H9 (cell line): Measurements from ENCODE around the gene SLC4A5. TPM values are rescaled to one million over a fixed set of nuclear protein-coding genes. Genes with fewer than 3 reads are reported as not detected.

Experiments
- DNase-seq: peaks from one replicate; pipeline ENCODE4 v3.0.0-alpha.2; 2017
- H2AFZ ChIP-seq: one replicate; pipeline ENCODE4 v1.6.1; 2013; ENCODE audit warnings: mild to moderate bottlenecking, low read length, control low read depth, moderate library complexity
- H2AK5ac ChIP-seq: 2 replicates; pipeline ENCODE4 v1.6.1; 2013; ENCODE audit warnings: low read length, control low read depth, mixed read lengths; ENCODE audit not compliant: insufficient read length
- H2BK120ac ChIP-seq: one replicate; pipeline ENCODE4 v1.6.1; 2013; ENCODE audit warnings: low read depth, mild to moderate bottlenecking, low read length, control low read depth, inconsistent platforms; ENCODE audit not compliant: poor library complexity, severe bottlenecking
- H2BK12ac ChIP-seq: 2 replicates; pipeline ENCODE4 v1.6.1; 2013; ENCODE audit warnings: low read length, control low read depth, mixed read lengths, low read depth; ENCODE audit not compliant: insufficient read length
- H2BK15ac ChIP-seq: 2 replicates; pipeline ENCODE4 v1.6.1; 2013; ENCODE audit warnings: low read depth, low read length, control low read depth
- H2BK20ac ChIP-seq: one replicate; pipeline ENCODE4 v1.6.1; 2013; ENCODE audit warnings: low read depth, mild to moderate bottlenecking, low read length, control low read depth, inconsistent platforms; ENCODE audit not compliant: poor library complexity, severe bottlenecking
- H2BK5ac ChIP-seq: 2 replicates; pipeline ENCODE4 v1.6.1; 2013; ENCODE audit warnings: low read length, control low read depth, mixed read lengths; ENCODE audit not compliant: insufficient read length
- H3K14ac ChIP-seq: 2 replicates; pipeline ENCODE4 v1.6.1; 2013; ENCODE audit warnings: low read length, control low read depth; ENCODE audit not compliant: insufficient read depth
- H3K18ac ChIP-seq: 2 replicates; pipeline ENCODE4 v1.6.1; 2013; ENCODE audit warnings: low read depth, mild to moderate bottlenecking, mixed read lengths, low read length, control low read depth; ENCODE audit not compliant: insufficient read length
- H3K23ac ChIP-seq: 2 replicates; pipeline ENCODE4 v1.6.1; 2013; ENCODE audit warnings: low read length, control low read depth, mixed read lengths, low read depth; ENCODE audit not compliant: insufficient read length
- H3K23me2 ChIP-seq: 2 replicates; pipeline ENCODE4 v1.6.1; 2013; ENCODE audit warnings: low read depth, mild to moderate bottlenecking, mixed read lengths, low read length, control low read depth; ENCODE audit not compliant: insufficient read length, poor library complexity, severe bottlenecking
- H3K27ac ChIP-seq: 2 replicates; pipeline ENCODE4 v1.5.1; 2013; ENCODE audit warnings: low read length, control low read depth, mixed read lengths, low read depth; ENCODE audit not compliant: insufficient read length
- H3K27me3 ChIP-seq: 2 replicates; pipeline ENCODE4 v1.6.1; 2013; ENCODE audit warnings: low read length, control low read depth, inconsistent platforms; ENCODE audit not compliant: insufficient read depth
- H3K4ac ChIP-seq: 2 replicates; pipeline ENCODE4 v1.6.1; 2013; ENCODE audit warnings: low read depth, mild to moderate bottlenecking, control low read depth, inconsistent platforms, low read length, moderate library complexity
- H3K4me1 ChIP-seq: 2 replicates; pipeline ENCODE4 v1.6.1; 2013; ENCODE audit warnings: low read length, control low read depth, inconsistent platforms; ENCODE audit not compliant: insufficient read depth
- H3K4me2 ChIP-seq: 2 replicates; pipeline ENCODE4 v1.6.1; 2013; ENCODE audit warnings: low read length, control low read depth, mixed read lengths; ENCODE audit not compliant: insufficient read length, insufficient read depth
- H3K56ac ChIP-seq: 2 replicates; pipeline ENCODE4 v1.6.1; 2013; ENCODE audit warnings: low read depth, mild to moderate bottlenecking, mixed read lengths, low read length, control low read depth; ENCODE audit not compliant: insufficient read length
- H3K79me1 ChIP-seq: 2 replicates; pipeline ENCODE4 v1.6.1; 2013; ENCODE audit warnings: low read depth, mild to moderate bottlenecking, moderate library complexity, low read length, control low read depth, inconsistent platforms; ENCODE audit not compliant: insufficient read depth, poor library complexity, severe bottlenecking
- H3K79me2 ChIP-seq: 2 replicates; pipeline ENCODE4 v1.6.1; 2013; ENCODE audit warnings: low read length, control low read depth, inconsistent platforms; ENCODE audit not compliant: insufficient read depth
- H3K9ac ChIP-seq: 2 replicates; pipeline ENCODE4 v1.6.1; 2013; ENCODE audit warnings: low read length, control low read depth, mixed read lengths; ENCODE audit not compliant: insufficient read length; ENCODE audit errors: extremely low read depth
- H3K9me3 ChIP-seq: one replicate; pipeline ENCODE4 v1.6.1; 2013; ENCODE audit warnings: low read depth, low read length, inconsistent platforms; ENCODE audit not compliant: control insufficient read depth
- H3T11ph ChIP-seq: one replicate; pipeline ENCODE4 v1.6.1; 2013; ENCODE audit warnings: mild to moderate bottlenecking, low read length, control low read depth, inconsistent platforms
- H4K20me1 ChIP-seq: one replicate; pipeline ENCODE4 v1.6.1; 2013; ENCODE audit not compliant: control insufficient read depth, insufficient read length, insufficient read depth
- H4K5ac ChIP-seq: 2 replicates; pipeline ENCODE4 v1.6.1; 2013; ENCODE audit warnings: low read depth, mild to moderate bottlenecking, mixed read lengths, low read length, control low read depth; ENCODE audit not compliant: insufficient read length
- H4K8ac ChIP-seq: replicated peaks from 2 replicates; pipeline ENCODE4 v1.6.1; 2013; ENCODE audit warnings: low read length, control low read depth, mixed read lengths, low read depth; ENCODE audit not compliant: insufficient read length
- H4K91ac ChIP-seq: 2 replicates; pipeline ENCODE4 v1.6.1; 2013; ENCODE audit warnings: low read depth, mild to moderate bottlenecking, moderate library complexity, mixed read lengths, low read length, control low read depth; ENCODE audit not compliant: insufficient read length
- H3K27ac Mint-ChIP-seq, 3 experiments: 2 replicates in 2 of 3; 3 replicates in 1 of 3; pipeline ENCODE4 v1.8.0; 2020 to 2021; ENCODE audit warnings: mixed read lengths in 3 of 3, mild to moderate bottlenecking in 1 of 3, moderate library complexity in 1 of 3
- H3K27me3 Mint-ChIP-seq: 2 replicates; pipeline ENCODE4 v1.8.0; 2021; ENCODE audit warnings: low read depth, mild to moderate bottlenecking, moderate library complexity, mixed read lengths
- H3K36me3 Mint-ChIP-seq, 3 experiments: 2 replicates in 2 of 3; 3 replicates in 1 of 3; pipeline ENCODE4 v1.8.0; 2020 to 2021; ENCODE audit warnings: low read depth in 3 of 3, mixed read lengths in 3 of 3; ENCODE audit not compliant: insufficient read depth in 1 of 3
- H3K4me1 Mint-ChIP-seq, 2 experiments: 2 replicates each; pipeline ENCODE4 v1.8.0; 2020; ENCODE audit warnings: mixed read lengths in 2 of 2
- H3K4me3 Mint-ChIP-seq, 2 experiments: 2 replicates in 1 of 2; 3 replicates in 1 of 2; pipeline ENCODE4 v1.8.0; 2020 to 2021; ENCODE audit warnings: mild to moderate bottlenecking in 2 of 2, mixed read lengths in 2 of 2, moderate library complexity in 1 of 2
- H3K9me3 Mint-ChIP-seq, 2 experiments: 2 replicates in 1 of 2; 3 replicates in 1 of 2; pipeline ENCODE4 v1.8.0; 2020; ENCODE audit warnings: mild to moderate bottlenecking in 2 of 2, mixed read lengths in 2 of 2, moderate library complexity in 1 of 2
- CTCF ChIP-seq: fragments of 200-600 bp; sonication (generic); conservative IDR thresholded peaks from 3 replicates; pipeline ENCODE4 v1.8.0; 2021; ENCODE audit warnings: antibody characterized with exemption, mild to moderate bottlenecking
- WGBS: extraction: QIAGEN DNeasy Blood & Tissue Kit; methylation state at CpG from one replicate; pipeline ENCODE4 v1.1.7; 2013; ENCODE audit warnings: missing lambda C conversion rate, low lambda C conversion rate, mixed read lengths; ENCODE audit not compliant: insufficient read length; ENCODE audit errors: extremely low coverage; 5-methylcytosine and 5-hydroxymethylcytosine counted together
- total RNA-seq: library from RNA; stranded (reverse); gene quantifications from 2 replicates; pipeline ENCODE4 v1.2.1, GENCODE V29; 2021

Gene SLC4A5
- total RNA-seq, 1 experiment from 2014 or later: 0.50 TPM

GRCh38 chr2:74369976-74370375 lies 26.8 kb upstream of the SLC4A5 start:
- no peak overlapping the region for H3K9ac ChIP-seq
- no CpG with 5 or more reads among the region's 7 CpGs for WGBS

More at GRCh38 chr2:74369976-74370375, 26.8 kb upstream of the SLC4A5 start:
- Histone ChIP-seq H3K4me1 (peaks cover 7% of the 10 kb centered on the region), H3K56ac (no peak overlapping the region), H3T11ph (no peak overlapping the region), H3K18ac (no peak overlapping the region), H2BK5ac (no peak overlapping the region), H3K27me3 (no peaks in the 10 kb centered on the region), H4K20me1 (no peaks in the 10 kb centered on the region), H2BK20ac (no peak overlapping the region), H3K23ac (no peak overlapping the region), H2AK5ac (no peak overlapping the region), H2BK120ac (no peak overlapping the region), H3K14ac (no peak overlapping the region), H2BK12ac (no peak overlapping the region), H4K5ac (no peak overlapping the region), H4K8ac (no peak overlapping the region), H4K91ac (no peak overlapping the region), H3K4me2 (no peak overlapping the region), H3K23me2 (no peaks in the 10 kb centered on the region), H2AFZ (no peak overlapping the region), H3K79me1 (no peaks in the 10 kb centered on the region), H3K79me2 (no peaks in the 10 kb centered on the region), H3K27ac (no peak overlapping the region), H3K9me3 (no peaks in the 10 kb centered on the region), H3K4ac (no peak overlapping the region), H2BK15ac (no peak overlapping the region)
- no peak overlapping the region for H3K4me3 Mint-ChIP-seq
- no peak overlapping the region for H3K27ac Mint-ChIP-seq
- DNase-seq: no peak
- peaks cover 52 to 71% (median 66%) of the 10 kb centered on the region in 3 experiments for H3K36me3 Mint-ChIP-seq
- no peaks in the 10 kb centered on the region for H3K27me3 Mint-ChIP-seq
- TF ChIP-seq CTCF: no peak
- H3K9me3 Mint-ChIP-seq: no peaks in the 10 kb centered on the region
- H3K4me1 Mint-ChIP-seq: peaks cover 20 to 23% of the 10 kb centered on the region in 2 experiments
